ENCODE measurements around the gene RTTN. TPM values are rescaled to one million over a fixed set of nuclear protein-coding genes. Genes with fewer than 3 reads are reported as not detected.

Gene RTTN
- total RNA-seq, 4 donors from 2014 or later: 23.7 to 38.7 (median 25.4) TPM

DNA sequence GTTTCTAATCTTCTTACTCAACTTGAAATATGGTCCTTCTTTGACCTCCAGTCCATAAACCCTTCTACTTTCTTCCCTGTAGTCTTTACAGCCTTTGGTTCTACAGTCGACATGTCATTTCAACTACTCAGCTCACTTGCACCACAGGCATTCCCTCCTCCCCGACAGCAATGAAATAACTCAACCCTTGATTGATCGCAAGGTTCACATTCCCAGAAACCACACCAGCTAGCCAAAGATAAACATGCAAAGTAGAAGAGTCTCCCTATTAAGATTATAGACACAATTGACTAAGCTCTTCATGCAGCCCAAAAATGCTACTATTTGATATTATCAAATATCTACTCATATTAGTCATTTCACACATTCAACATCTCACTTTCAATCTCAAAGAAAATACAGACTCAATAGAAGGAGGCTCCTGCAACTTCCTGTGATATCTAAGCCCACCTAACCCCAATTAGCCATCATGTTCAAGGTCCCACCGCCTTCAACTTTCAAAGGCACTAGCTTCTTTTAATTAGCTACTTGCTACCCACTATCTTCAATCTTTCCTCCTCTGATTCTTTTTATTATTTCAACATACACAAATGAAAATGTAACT, 50.8 kb downstream of the RTTN start:
- no peaks in the 10 kb centered on the region for H3K4me1 ChIP-seq
- DNase-seq (ENCODE audit: low spot score in 2 of 2): no peak
- no peaks in the 10 kb centered on the region for H3K9me3 ChIP-seq
- no peak overlapping the region for H3K27ac ChIP-seq
- H3K27me3 ChIP-seq: no peaks in the 10 kb centered on the region
- peaks cover 0 to 29% (median 0%) of the 10 kb centered on the region in 3 donors for H3K36me3 ChIP-seq
- H3K4me3 ChIP-seq: no peak overlapping the region
- 69 to 77% methylated on average over 4 of the region's 4 CpGs for WGBS, 2 donors
- TF ChIP-seq, protein P1, sequence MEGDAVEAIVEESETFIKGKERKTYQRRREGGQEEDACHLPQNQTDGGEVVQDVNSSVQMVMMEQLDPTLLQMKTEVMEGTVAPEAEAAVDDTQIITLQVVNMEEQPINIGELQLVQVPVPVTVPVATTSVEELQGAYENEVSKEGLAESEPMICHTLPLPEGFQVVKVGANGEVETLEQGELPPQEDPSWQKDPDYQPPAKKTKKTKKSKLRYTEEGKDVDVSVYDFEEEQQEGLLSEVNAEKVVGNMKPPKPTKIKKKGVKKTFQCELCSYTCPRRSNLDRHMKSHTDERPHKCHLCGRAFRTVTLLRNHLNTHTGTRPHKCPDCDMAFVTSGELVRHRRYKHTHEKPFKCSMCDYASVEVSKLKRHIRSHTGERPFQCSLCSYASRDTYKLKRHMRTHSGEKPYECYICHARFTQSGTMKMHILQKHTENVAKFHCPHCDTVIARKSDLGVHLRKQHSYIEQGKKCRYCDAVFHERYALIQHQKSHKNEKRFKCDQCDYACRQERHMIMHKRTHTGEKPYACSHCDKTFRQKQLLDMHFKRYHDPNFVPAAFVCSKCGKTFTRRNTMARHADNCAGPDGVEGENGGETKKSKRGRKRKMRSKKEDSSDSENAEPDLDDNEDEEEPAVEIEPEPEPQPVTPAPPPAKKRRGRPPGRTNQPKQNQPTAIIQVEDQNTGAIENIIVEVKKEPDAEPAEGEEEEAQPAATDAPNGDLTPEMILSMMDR (IDR thresholded peaks at IDR 0.05): no peak
- no peak for TF ChIP-seq EP300 (IDR thresholded peaks at IDR 0.05)
- no peak for TF ChIP-seq POLR2A (IDR thresholded peaks at IDR 0.05)

DNA sequence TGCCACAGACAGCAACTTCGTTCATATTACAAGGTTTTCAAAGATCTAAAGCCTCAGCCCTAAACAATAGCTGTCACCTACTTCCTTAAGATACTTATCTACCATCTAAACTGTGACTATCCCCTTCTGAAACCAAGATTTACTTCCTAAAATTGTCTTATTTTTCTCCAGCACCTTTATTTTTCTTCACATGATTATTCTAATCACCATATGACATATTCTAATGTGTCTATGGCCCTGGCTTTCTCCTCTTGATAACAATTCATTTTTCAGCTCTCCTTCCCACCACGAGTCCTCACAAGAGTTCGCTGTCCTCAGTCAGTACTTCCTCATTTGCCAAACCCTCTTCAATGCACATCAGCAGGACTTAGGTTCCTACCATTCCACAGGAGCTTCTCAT, 53.9 kb downstream of the RTTN start:
- no peak for TF ChIP-seq EP300 (IDR thresholded peaks at IDR 0.05)
- TF ChIP-seq, protein P1 (IDR thresholded peaks at IDR 0.05): no peak
- TF ChIP-seq POLR2A (IDR thresholded peaks at IDR 0.05): no peak
- Histone ChIP-seq H3K27ac (no peak overlapping the region), H3K4me3 (no peak overlapping the region), H3K4me1 (no peaks in the 10 kb centered on the region), H3K9me3 (no peaks in the 10 kb centered on the region), H3K36me3 (peaks cover 0 to 50% (median 0%) of the 10 kb centered on the region in 3 donors), H3K27me3 (no peaks in the 10 kb centered on the region)
- 73 to 81% methylated on average over 3 of the region's 3 CpGs for WGBS, 2 donors
- no peak for DNase-seq (ENCODE audit: low spot score in 2 of 2)

DNA sequence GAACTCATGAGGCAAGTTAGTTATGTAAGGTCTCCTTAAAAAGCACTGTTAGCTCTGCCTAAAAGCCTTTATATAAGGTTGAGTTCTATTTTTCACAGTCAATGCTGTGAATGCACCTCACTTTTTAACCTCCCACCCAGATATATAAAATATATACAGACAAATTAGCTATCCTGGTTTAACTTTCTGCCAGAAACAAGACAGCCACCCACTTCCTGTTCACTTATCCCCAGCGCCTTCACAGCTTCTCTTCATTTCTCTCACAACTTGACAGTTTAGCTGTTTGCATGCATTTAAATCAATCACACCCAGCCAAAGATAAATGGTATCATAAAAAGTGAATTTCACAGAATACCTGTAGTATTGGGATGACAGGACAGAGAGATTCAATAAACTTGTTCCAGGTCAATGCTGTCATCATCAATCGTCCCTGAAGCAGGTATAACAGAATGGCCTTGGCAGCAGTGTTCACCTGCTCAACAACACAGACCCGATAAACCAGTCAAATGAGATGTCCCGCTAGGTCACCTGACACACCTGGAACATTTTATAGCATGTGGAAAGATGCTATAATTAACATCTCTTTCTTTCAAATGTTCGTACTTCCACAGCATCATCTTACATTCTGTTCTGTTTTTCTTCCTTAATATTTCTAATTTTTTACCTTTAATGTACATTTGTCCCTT, 55.7 kb downstream of the RTTN start:
- Histone ChIP-seq H3K27me3 (no peaks in the 10 kb centered on the region), H3K4me1 (no peaks in the 10 kb centered on the region), H3K4me3 (no peak overlapping the region), H3K36me3 (peaks cover 0 to 51% (median 0%) of the 10 kb centered on the region in 3 donors), H3K27ac (no peak overlapping the region), H3K9me3 (no peaks in the 10 kb centered on the region)
- TF ChIP-seq POLR2A (IDR thresholded peaks at IDR 0.05) (no peak), EP300 (IDR thresholded peaks at IDR 0.05) (no peak)
- TF ChIP-seq, protein P1 (IDR thresholded peaks at IDR 0.05): no peak
- no peak for DNase-seq (ENCODE audit: low spot score in 2 of 2)
- WGBS, 2 donors: 94 to 97% methylated on average over 5 of the region's 5 CpGs

DNA sequence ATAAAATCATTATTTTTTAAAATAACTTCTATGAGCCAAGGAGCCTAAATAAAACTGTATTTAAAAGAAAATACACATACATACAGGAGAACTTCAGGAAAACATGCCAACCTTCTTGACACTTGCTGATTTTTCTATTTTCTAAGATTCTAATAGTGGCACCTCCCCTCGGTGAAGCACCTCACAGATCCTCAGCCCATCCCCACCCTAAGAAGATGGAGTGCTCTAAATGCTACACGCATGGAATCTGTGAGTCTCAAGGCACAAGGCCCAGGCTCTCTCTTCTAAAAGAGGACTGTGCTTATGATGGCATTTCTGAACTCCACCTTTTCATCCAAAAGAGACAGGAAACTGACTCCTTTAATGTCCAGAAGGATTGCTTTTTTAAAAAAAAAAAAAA, 56.3 kb downstream of the RTTN start:
- Histone ChIP-seq H3K36me3 (peaks cover 0 to 57% (median 0%) of the 10 kb centered on the region in 3 donors), H3K9me3 (no peaks in the 10 kb centered on the region), H3K27ac (no peak overlapping the region), H3K4me1 (no peaks in the 10 kb centered on the region), H3K4me3 (no peak overlapping the region), H3K27me3 (no peaks in the 10 kb centered on the region)
- no peak for DNase-seq (ENCODE audit: low spot score in 2 of 2)
- TF ChIP-seq EP300 (IDR thresholded peaks at IDR 0.05): no peak
- 94 to 96% methylated on average over 2 of the region's 2 CpGs for WGBS, 2 donors

DNA sequence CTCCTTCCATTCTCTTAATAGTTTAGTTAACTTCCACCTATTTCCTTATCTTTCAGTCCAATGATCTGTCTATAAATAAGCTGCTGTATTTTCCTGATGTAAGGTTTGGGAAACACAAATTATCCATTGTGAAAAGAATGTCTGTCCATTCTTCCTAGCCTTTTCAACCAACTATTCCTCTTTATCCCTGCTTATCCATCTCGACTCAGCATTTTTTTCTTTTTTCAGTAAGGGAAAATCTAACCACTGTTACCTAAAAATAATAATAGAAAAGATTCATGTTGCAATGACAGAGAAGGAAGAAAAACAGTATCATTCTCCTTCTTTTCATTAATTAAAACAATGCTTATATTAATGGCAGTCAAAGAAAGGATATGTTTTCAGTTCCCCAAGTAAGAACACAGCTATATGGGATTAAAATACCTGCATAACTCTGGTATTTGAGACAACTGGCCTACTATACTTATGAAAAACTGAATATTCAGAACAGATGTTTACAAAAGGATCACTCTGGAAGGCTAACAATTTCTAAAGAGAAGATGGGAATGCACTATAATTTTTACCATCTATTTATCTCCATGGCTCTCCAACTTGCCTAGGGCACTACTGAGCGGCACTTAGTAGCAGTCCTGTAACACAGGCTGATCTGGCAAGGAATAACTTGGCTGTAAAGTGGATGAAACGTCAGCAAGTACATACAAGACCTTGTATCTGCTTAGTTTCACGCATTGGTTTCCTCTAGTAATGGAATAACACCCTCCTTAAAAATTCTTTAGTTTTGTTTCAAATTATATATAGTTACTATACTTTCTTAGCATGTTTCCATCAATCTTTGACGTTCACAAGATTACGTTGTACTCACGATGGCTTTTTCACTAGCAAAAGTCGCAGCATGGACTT, 57.2 kb downstream of the RTTN start:
- TF ChIP-seq EP300 (IDR thresholded peaks at IDR 0.05) (no peak), POLR2A (IDR thresholded peaks at IDR 0.05) (no peak)
- TF ChIP-seq, protein P1 (IDR thresholded peaks at IDR 0.05): no peak
- WGBS, 2 donors: 80 to 87% methylated on average over 8 of the region's 8 CpGs

More for the DNA sequence above, 57.2 kb downstream of the RTTN start:
- Histone ChIP-seq H3K36me3 (peaks cover 0 to 64% (median 0%) of the 10 kb centered on the region in 3 donors), H3K27me3 (no peaks in the 10 kb centered on the region), H3K27ac (no peak overlapping the region), H3K4me1 (no peaks in the 10 kb centered on the region), H3K9me3 (no peaks in the 10 kb centered on the region), H3K4me3 (no peak overlapping the region)
- DNase-seq (ENCODE audit: low spot score in 2 of 2): no peak
